Hair follicle dermal papilla cell (primary cell): ENCODE measurements around the gene ARHGEF26. TPM values are rescaled to one million over a fixed set of nuclear protein-coding genes. Genes with fewer than 3 reads are reported as not detected.

Experiments
- total RNA-seq: library from RNA; depleted of rRNA; stranded (reverse); fragments of >200 nt; gene quantifications from 2 replicates; pipeline ENCODE4 v1.2.3, GENCODE V29; 2012

The ARHGEF26 gene, protein sequence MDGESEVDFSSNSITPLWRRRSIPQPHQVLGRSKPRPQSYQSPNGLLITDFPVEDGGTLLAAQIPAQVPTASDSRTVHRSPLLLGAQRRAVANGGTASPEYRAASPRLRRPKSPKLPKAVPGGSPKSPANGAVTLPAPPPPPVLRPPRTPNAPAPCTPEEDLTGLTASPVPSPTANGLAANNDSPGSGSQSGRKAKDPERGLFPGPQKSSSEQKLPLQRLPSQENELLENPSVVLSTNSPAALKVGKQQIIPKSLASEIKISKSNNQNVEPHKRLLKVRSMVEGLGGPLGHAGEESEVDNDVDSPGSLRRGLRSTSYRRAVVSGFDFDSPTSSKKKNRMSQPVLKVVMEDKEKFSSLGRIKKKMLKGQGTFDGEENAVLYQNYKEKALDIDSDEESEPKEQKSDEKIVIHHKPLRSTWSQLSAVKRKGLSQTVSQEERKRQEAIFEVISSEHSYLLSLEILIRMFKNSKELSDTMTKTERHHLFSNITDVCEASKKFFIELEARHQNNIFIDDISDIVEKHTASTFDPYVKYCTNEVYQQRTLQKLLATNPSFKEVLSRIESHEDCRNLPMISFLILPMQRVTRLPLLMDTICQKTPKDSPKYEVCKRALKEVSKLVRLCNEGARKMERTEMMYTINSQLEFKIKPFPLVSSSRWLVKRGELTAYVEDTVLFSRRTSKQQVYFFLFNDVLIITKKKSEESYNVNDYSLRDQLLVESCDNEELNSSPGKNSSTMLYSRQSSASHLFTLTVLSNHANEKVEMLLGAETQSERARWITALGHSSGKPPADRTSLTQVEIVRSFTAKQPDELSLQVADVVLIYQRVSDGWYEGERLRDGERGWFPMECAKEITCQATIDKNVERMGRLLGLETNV
- total RNA-seq, result 0.61 and 1.3 TPM in 2 replicates

DNA sequence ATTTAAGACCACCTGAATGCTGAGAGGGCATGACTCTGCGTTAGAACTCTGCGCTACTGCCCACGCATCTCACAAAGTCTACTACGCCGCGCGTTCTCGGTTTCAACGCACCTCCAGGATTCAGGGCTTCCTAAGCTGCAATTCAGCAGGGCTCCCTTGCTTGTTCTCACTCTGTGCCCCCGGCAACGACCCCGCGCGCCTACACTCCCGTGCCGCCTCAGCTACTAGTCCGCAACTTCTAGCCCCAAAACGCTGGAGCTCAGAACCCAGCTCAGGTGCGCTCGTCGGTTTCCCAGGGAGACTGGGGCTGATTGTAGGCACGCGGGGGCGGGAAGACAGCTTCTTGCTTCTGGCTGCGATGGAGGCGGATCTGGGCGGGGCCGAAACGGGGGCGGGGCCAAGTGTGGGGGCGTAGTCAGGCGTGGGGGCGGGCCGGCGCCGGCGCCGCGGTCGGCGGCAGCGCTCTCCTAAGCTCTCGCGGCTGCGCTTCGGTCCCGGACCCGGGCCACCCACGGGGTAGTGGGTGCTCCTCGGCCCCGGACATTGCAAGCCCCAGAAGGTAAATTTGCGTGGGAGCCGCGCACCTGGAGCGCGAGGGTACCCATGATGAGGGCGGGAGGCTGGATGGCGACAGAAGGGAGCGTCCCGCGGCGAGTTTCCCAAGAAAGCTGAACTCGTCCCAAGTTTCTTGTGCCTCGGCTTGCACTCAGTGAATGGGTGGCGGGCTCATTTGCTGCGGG lies at the start of gene ARHGEF26:
TSS of gene ARHGEF26 (plus strand) at position 430 of the 740 bp plus-strand sequence. CDS start 603 bp downstream, outside the sequence.

Other genes with a start within 250 kb of the ARHGEF26 start
- gene DHX36, start 203.1 kb downstream of the ARHGEF26 start, total RNA-seq, result 23.6 and 39.6 TPM in 2 replicates